GM12873 (cell line): Measurements from ENCODE around the gene IPO11.

Experiments used
- TF ChIP-seq, protein P1 (sequence below): IDR thresholded peaks from 2 replicates; pipeline ENCODE4 v1.5.1; 2012; ENCODE audit warnings: low read depth, mild to moderate bottlenecking, moderate library complexity, low read length, control low read depth; ENCODE audit not compliant: insufficient read depth; ENCODE audit errors: missing control alignments

IPO11 gene

DNA sequence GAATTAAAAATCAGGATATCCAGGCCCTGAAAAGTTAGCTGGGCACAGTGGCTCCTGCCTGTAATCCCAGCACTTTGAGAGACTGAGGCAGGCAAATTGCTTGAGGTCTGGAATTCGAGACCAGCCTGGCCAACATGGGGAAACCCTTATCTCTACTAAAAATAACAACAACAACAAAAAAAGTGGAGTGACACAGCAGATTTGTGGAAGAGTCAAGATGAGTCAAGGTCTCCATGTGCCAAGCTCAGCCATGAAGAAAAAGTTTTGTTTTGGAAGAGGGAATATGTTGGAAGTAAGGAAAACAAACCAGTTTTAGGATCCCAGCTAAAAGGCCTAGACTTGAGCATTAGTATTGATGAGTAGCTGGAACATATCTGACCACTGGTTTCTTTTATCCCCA lies 180.8 kb downstream of the IPO11 start:
- TF ChIP-seq, protein P1, sequence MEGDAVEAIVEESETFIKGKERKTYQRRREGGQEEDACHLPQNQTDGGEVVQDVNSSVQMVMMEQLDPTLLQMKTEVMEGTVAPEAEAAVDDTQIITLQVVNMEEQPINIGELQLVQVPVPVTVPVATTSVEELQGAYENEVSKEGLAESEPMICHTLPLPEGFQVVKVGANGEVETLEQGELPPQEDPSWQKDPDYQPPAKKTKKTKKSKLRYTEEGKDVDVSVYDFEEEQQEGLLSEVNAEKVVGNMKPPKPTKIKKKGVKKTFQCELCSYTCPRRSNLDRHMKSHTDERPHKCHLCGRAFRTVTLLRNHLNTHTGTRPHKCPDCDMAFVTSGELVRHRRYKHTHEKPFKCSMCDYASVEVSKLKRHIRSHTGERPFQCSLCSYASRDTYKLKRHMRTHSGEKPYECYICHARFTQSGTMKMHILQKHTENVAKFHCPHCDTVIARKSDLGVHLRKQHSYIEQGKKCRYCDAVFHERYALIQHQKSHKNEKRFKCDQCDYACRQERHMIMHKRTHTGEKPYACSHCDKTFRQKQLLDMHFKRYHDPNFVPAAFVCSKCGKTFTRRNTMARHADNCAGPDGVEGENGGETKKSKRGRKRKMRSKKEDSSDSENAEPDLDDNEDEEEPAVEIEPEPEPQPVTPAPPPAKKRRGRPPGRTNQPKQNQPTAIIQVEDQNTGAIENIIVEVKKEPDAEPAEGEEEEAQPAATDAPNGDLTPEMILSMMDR, result no peak

GRCh38 chr5:62594364-62594984 lies 181.9 kb downstream of the IPO11 start:
- TF ChIP-seq, protein P1, result no peak

DNA sequence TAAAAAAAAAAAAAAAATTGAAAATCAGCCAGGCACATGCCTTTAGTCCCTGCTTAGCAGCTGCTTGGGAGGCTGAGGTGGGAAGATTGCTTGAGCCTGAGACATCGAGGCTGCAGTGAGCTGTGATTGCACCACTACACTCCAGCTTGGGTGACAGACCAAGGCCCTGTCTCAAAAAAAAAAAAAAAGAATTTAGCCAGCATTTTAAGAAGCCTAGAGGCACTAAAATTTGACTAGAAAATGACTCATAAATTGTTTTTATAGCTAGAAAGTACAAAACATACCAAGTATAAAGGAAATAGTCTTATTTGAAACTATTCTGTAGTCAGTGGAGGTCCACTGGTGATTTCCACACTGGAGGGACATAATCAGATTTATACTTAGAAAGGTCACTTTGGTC lies 183.5 kb downstream of the IPO11 start:
- TF ChIP-seq, protein P1, result no peak

DNA sequence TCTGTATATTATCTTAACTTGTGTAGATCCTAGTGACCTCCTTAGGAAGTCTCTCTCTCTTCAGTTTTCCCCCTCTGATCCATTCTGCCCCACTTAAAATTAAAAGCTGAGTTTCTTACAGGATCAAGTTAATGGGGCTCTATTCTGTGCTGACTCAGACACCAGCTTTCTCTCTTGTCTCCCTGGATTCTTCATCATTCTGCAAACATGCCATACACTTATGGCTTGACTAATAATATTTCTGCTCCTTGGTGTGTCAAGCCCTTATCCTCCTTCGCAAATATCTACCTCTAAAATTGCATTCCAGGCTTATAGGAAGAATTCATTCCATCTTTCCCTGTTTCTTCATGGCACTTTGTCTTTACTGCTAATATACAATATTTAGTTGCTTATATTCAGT lies 184.1 kb downstream of the IPO11 start:
- TF ChIP-seq, protein P1, result no peak

DNA sequence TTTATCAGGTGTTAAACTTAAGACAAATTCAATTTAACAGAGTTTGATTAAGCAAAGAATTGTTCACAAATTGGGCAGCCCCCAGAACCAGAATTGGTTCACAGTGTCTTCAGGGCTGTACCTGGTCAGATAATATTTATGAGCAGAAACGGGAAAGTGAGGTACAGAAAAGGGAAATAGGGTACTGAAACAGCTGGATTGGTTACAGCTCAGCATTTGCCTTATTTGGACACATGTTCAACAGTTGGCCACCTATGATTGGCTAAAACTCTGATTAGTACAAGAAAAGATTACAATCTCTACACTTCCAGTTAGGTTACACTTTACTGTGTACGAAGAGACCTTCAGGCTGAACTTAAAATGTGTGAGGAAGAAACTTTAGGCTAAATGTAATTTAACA lies 184.8 kb downstream of the IPO11 start:
- TF ChIP-seq, protein P1, result no peak

DNA sequence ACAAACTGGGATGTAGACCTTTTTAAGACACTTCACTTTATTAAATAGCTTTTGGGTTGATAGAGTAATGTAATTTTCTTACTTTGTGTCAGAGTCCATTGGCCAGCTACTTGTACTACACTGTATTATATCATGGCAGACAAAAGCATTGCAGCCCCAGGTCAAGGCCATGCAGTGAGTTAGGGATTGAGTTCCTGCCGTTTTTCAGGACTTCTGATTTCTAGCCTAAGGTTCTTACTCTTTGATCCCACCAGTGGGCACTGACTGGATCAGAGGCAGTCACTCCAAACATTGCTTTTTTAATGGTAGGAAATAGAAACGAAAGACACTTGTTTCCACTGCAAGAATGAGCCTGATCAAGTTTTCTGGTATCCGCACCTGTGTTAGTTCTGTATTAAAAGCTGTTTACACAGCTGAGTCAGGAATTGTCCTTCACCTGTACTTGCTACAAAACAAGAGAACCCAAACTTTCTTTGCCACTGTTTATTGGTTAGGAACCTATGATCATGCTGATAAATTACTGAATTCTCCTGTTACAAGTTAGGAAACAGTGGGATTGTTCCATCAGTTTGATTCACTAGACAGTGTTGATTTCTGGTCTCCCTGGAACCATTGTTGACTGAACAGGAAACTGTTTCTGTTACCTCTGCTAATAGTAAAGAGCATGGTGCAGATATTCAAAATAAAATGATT lies 188.1 kb downstream of the IPO11 start:
- TF ChIP-seq, protein P1, result no peak

DNA sequence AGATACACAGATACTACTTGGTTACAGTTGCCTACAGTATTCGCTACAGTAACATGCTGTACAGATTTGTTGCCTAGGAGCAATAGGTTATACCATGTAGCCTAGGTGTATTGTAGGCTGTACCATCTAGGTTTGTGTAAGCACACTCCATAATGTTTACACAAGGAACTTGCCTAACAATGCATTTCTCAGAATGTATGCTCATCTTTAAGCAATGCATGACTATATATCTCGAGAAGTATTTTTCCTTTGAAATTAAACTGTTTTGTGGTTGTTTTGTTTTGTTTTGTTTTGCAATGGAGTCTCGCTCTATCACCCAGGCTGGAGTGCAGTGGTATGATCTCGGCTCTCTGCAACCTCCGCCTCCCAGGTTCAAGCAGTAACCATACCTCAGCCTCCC lies 191.4 kb downstream of the IPO11 start:
- TF ChIP-seq, protein P1, result no peak
